ENCODE results near the gene DICER1.

DICER1 gene

DNA sequence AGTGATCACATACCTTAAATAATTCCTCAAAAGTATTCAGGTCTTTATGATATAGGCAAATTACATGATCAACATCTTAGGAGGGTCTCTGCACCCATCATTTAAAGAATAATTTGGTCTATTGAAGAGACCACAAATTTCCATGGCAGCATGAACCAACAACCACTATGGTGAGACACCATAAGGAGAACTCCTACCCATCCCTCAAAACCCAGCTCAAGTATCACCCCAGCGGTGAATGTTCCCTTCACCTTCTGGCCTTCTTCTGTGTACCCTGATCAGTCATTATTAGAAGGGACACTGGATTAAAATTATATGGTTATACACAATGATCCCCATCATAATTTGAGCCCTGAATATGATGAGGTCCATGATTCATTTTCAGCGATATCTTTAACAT lies 81.5 kb downstream of the DICER1 start:
- DNase-seq: no peak

DNA sequence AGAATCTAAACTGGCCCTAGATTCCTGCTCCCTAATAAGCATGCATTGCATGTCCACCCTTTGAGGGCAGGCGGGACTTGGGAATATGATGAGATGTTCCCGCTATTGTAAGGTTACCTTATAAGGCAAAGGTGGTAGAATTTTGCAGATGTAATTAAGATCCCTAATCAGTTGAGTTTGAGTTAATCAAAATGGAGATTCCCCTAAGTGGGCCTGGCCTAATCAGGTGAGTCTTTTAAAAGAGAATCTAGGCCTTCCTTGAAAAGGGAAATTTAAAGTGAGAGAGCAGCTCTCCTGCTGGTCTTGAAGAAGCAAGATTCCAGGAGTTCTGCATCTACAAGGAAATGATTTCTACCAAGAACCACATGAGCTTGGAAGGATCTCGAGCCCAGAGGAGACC lies 83.4 kb downstream of the DICER1 start:
- DNase-seq: no peak

DNA sequence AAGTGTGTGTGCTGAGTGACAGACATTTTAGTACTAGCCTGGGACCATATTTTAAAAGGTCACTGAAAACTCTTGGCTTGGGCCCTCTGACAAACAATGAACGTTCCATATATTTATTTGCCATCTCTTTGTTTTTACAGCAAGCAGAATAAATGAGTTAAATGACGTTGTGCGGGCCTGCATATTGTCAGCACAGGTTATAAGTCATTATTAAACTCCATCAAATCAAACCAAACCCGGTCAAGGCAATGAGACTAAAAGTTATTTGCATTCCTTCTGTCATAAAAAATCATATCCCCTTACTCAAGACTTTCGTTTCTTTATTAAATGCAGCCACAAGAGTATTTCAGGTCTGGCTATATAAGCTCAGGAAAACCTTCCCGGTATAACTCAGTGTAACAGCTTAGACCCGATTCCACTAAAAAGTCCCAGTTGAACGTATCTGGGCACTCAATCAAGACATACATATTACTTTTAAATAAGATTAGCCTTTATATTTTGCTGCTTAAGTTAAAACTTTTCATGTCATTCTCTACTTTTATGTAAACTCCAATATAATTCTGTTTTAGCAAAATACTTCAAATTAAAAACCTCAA lies 84.9 kb downstream of the DICER1 start:
- DNase-seq: no peak

DNA sequence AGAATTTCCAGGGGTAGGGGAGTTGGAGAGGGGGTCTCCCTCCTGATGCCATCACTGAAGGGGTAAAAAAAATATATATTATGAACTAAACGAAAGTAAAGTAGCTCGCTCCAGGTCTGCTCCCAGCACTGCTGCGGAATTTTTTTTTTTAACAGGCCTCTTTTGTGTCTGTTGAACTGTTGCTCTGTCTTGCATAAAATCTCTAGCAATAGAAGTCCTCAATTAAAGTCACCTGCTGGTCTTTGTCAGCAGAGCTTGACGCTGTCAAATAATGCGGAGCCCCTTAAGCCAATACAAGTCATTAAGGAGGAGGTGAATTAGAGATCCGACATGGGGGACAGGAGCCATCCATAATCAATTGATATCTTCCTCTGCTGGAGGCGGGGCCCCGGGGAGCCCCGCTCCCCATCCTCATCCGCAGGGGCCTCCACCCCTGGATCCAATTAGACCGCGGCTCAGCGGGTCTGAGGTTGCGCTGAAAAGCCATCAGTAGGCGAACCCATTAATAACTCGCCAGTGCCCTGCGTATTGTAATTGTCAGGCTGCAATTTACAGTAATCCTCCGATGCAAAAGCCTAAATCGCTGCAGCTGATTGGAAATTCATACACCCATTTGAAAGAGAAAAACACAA lies 85.6 kb downstream of the DICER1 start:
- no peak for DNase-seq

DNA sequence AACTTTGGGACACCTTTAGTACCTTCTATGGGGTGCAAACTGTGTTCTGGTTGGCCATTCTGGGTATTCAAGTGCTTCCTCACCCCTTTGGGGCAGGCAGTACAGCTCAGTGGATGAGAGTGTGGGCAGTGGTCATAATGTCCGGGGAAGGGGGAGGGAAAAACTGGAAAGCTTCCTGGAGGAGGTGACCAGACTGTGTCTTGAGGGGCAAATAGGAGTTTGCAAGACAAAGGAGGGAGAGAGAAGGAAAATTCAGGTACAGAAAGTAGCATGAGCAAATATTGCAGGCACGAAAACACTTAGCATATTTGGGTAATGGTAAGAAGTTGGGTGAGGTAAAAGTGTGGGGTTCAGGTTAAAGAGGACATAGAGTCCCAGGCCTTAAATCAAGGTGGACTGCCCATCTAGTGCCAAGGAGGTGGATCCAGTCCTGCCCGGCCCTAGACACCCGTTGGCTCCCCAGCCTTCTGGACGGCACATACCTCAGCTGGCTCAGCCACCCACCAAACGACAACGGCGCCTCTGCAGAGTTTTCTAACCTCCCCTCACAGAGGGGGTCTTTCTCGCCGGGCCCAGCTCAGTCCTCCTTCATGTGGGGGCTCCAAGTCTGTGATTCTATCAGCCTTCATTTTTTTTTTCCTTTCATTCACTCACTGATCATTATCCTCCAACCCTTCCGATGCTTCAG lies 86.4 kb downstream of the DICER1 start:
- DNase-seq: no peak

DNA sequence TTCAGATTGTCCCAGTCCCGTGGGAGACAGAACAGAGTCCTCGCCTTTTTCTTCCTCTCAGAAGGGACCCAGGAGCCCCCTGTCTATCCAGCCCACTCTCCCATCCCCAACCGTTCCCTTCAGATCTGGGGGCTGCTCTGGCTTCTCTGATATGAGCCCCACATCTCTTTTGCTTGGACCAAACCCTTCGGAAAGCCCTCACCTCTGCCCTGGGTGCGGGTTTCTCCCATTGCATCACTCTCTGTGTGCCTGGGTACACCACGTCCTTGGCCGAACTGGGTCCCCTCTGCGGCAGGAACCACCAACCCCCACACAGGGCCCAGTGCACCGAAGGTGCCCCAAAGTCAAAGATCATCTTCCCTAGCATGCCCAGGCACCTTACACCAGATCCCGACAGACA lies 87.8 kb downstream of the DICER1 start:
- no peak for DNase-seq

DNA sequence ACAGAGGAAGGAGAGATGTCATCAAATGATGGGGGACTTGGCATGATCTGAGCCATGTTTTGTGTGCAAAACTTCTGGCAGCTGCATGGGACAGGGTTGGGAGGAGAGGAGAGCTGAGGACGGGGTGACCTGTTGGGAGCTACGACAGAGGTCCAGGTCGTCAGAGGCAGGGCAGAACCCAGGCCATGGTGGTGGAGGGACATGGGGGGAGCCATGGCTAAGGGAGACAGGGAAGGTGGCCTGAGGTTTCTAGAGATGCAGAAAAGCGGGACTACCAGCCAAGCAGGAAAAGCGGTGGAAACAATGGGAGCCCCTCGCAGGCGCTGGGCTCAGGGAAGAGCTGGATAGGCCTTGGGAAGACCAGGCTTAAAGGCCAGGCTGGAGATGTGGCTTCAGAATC lies 88.3 kb downstream of the DICER1 start:
- DNase-seq: no peak

DNA sequence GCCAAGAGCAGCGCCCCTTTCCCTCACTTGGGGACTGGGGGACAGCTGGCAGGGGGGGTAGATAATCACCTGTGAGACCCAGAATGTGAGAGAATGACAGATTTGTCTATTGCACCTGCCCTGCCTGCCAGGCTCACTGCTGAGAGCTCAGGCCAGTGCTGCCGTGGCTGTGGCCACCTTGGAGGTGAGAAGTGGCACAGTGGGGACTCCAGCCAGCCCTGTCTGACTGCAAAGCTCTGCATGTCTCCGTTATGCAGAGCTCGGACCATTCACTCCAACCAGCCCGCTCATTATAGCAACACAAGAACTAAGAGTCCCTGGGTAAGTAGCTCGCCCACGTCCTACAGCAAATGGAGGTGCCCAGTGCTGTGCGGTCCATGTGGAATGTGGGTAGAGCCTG lies 88.8 kb downstream of the DICER1 start:
- no peak for DNase-seq

DNA sequence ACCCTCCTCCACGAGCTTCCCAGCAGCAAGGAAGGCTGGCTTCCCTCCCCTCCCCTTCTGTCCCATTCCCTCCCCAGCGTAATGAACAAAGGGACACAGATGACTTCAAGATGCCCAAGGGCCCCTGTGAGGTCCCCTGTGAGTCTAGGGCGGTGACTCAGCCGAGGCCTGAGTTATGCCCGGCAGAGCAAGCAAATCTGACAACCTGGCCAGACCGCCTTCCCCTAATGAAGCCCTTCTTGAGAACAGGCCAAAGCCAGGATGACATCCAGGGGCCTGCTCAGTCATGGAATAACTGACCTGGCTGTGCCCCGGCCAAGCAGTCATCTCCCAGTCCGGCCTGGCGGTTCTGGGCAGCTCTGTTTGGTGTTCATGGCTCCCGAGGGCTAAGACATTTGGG lies 89.2 kb downstream of the DICER1 start:
- DNase-seq: no peak

DNA sequence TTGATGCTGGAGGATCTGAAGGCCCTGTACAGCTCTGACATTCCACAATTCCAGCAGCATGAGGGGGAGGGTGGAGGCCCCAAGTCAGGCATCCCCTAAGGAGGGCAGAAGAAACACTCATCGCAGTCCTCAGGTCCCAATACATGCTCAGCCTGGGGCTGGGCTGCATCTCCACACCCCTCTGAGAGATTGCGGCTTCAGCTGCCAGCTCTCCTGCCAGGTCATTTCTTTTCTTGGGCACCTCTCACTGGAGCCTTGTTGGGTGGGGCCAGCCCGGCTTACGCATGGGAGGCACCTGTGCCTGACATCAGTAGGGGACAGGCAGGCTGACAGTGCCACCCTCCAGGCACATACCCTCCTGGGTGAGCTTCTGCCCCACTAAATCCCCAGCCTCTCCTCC lies 89.8 kb downstream of the DICER1 start:
- no peak for DNase-seq

DNA sequence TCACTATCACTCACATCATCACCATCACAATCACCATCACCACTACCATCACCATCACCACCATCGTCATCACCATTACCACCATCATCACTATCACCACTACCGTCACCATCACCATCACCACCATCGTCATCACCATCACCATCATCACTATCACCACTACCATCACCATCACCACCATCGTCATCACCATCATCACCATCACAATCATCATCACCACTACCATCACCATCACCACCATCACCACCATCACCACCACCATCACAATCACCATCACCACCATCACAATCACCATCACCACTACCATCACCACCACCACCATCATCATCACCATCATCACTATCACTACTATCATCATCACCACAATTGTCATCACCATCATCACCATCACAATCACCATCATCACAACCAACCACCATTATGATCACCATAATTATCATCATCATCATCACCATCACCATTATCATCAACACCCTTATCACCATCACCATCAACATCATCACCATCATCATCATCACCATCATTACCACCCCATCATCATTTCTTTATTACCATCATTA lies 90.8 kb downstream of the DICER1 start:
- DNase-seq: no peak

DNA sequence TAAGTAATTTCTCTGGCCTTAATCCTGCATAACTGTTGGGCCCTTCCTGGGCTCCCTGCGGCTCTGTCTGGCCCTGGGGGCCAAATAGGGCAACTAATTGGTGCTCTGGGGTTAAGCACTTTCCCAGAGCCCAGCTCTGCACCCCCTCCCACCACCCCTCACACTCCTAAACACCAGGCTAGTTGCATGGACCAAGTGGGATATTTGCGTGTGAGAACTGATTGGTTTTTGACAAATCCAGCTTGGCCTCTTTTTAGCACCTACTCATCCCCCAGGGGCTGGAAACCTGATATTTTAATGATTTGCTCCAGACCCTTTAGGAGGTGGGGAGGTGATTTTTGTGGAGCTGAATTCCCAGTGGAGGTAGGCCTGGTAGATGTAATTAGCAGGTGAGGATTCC lies 91.9 kb downstream of the DICER1 start:
- DNase-seq: no peak

DNA sequence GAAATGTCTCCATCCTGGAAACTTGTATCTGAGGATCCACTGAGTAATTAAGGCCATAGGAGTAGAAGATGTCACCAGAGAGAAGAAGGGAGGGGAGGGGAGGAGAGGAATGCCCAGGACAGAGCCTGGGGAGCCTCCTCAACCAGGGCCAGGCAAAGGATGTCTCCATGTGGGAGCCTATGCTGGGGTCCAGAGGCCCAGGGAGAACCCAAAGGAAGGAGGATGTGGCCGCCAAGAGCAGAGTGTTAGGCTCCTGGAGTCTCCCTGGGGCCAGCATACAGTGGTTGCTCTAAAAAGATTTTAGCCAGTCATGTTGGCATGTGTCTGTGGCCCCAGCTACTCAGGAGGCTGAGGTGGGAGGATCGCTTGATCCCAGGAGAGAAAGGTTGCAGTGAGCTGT lies 92.6 kb downstream of the DICER1 start:
- no peak for DNase-seq

DNA sequence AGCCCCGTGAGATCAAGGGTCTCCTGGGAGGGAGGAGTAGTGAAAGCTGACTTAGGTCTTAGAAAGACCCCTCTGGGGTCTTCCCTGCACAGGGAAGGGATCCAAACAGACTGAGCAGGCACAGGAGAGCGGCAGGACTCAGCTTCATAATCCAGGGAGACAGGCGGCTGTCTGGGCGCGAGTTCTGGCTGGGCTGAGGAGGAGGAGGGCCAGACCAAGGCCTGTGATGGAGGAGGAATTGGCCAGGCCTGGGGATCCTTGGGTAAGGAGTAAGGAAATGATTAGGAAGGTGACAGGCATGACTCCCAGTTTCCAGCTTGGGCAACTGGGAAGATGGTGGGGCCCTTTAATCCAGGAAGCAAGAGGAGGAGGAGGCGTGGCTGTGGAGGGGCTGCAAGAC lies 93.1 kb downstream of the DICER1 start:
- no peak for DNase-seq

DNA sequence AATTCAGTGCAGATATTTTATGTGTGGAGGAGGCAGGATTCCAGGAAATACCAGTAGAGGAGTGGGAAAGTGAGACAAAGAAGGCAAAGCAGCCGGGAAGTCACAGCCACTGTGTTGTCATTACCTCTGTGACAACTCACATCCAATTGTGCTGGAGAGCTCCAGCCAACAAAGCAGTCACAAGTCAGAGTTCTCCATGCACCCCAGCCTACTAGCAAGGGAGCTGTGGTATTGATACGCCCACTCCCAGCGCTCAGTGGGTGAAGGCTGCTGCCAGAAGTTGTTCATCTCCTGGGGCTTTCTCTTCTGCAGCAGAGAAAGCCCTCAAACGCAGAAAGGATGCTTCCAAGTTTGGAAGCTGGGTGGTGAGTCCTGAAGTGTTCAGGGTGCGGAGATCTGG lies 93.9 kb downstream of the DICER1 start:
- no peak for DNase-seq

DNA sequence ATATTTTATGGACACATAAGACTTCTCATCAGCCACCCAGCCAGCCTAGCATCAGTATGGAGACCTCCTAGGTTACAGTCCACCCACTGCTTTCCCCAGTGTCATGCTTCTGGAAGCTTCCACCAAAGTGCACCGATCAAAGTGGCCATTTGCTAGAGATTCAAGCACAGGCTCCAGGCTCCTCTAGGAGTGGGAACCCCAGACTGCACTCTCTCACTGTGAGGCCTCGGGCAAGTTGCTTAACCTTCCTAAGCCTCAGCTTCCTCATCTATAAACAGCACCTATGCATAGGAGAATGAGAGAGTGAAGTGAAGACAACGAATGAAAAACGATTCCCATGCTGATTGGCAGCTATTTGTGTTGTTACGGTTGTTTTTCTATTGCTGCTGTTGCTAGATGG lies 94.4 kb downstream of the DICER1 start:
- no peak for DNase-seq

DNA sequence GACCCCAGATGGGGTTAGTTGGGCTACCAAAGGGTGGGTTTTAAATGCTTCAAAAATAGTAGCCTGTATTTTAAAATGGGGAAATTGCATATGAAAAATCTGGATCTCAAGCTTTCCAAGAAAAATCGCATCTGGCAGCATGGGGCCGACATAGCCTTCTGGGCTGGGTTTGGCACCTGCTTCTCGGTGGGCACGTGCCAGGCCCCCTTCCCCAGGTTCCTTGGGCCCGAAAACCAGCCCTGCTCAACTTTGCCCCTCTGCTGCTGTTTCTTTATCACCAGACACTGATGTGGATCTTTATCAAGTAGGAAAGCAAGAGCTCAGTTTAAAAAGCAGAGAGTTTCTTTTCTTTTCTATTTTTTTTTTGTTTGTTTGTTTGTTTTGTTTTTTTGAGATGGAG lies 95.1 kb downstream of the DICER1 start:
- DNase-seq: no peak

DNA sequence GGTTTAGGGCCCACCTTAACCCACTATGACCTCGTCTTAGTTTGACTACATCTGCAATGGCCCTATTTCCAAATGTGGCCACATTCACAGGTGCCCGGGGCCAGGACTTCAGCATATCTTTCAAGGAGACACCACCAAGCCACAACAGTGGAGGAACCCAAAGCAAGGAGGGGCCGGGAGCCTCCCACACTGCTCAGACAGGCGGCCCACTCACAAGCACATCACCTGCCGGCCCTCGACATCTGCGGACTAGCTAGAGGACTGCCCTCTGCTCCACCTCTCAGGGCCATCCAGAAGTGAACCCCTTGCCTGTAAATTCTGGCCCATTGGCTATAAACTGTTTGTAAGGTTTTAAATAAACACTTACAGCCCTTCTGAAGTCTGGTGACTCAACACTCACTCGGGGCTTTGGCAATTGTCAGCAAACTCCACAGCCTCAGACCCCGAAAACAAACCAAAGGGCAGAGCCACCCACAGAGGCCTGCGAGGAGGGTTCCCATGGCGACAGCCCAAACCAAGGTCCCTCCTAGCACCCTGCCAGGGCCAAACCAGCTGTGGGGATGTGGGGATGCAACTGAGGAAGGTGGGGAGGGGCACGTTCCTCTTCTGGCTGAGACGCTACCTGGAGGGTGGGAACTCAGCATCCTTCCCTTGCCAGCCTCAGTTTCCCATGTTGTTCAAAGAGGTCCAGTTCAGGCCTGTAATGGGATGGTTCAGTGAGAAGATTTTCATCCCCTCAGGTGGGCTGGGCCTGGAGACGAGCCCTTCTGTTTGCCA lies 95.8 kb downstream of the DICER1 start:
- no peak for DNase-seq

DNA sequence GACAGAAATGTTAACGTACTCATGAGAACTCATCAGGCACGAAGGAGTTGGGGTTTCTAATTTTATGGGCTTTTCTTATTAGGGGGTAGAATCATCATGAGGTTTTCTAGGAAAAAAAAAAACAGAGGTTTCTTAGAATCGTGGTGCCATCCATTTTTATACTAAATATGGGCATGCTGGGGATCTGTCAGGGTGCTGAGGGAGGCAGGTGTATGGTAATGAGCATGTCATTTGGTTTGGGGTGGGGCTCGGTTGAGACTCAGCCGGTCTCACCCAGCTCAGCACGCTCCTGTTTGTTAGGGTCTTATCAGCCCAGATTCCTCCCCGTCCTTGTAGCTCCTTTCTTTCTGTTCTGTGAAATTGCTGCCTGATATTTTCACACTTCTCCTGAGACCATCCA lies 98.2 kb downstream of the DICER1 start:
- DNase-seq: no peak

DNA sequence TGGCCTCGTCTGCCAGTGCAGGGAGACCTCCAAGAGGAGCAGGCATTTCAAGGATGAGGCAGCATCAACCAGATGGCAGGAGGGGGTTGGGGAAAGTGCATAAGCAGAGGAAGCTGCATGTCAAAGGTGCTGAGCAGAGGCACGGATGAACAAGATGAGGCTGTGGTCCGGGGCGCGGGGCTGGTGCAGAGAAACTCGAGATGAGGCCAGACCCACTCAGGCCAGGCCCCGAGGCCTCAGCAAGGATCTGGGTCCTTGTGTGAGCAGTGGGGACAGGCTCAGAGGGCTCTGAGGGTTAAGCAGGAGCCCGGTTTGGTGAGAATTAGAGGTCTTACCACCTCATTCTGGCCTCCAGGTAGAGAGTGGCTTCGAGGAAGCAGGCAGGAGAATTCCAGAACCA lies 98.8 kb downstream of the DICER1 start:
- DNase-seq: no peak

DNA sequence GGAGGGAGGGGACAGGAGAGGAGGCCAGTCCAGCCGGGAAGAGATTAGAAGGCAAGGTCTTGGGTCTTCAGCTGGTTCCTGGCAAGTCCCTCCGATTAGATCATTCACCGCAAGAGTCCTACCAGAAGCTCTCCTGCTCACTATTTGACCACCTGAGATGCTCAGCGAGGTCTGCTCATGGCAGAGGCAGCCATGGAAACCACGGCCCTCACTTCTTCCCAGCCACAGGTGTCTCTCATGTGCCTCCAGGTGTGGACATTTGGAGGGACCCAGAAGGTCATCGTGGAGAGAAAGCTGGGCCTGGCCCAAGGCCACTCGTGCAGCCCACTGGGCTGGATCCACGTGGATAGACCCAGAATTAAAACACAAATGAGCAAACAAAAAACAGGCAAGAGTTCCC lies 99.5 kb downstream of the DICER1 start:
- no peak for DNase-seq

DNA sequence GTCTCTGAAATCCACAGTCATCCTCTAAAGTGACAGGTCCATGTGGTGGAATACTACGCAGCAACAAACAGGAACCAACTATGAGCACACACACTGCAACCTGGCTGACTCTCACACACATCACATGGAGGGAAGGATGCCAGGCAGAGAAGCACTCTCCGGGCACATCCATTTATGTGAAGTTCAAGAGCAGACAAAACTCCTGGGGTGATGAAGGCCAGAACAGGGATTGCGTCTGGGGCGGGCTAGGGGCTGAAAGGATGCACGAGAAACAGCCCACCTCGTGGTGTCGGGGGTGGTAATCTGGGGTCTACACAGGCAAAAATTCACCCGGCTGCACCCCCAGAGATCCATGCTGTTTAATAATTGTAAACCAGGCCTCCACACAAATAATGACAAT lies 100.2 kb downstream of the DICER1 start:
- DNase-seq: no peak

DNA sequence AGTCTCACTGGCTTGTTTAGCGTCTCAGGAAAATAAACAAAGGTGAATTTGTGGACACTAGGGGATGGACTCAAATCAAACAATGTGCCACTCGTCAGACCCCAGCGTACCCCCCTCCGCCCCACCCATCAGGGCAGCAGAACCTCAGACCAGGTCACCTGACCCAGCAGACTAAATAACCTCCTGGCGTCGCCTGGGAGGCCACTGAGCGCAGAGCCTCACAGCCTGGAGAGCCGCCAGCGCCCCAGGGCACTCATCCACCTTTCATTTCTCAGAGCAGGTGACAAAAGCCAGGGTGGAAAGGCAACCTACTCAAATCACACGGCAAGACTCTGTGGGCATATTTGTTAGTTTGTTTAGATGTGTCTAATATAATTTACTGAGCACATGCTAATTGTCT lies 100.9 kb downstream of the DICER1 start:
- no peak for DNase-seq

DNA sequence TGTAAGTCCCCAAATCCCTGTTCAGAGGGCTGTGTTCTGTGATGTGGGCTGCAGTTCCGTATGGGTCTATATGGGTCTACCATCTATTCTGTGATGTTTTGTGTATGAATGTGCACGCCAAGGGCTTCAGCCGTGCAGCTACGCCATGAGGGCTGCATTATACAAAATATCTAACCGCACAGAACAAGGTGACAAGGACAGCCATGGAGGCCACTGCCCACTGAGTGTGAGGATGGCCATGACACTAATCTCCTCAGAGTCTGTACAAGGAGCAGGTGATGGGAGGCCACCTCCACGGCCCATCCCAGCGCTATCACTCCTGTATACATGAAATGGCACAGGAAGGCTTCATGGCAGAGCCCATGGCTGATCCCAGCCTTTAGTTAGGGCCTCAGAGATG lies 102.0 kb downstream of the DICER1 start:
- DNase-seq: no peak
